Islet precursor cell (in vitro differentiated cells): ENCODE results near the gene SHBG.
"Not testable (repeated sequence)": the region's sequence is repeated elsewhere in the genome, so short reads cannot be mapped to it uniquely, and the experiment has no call there.

ENCODE experiments used
- DNase-seq: peaks from one replicate; pipeline ENCODE4 v3.0.0-alpha.2; 2018

Gene SHBG

DNA sequence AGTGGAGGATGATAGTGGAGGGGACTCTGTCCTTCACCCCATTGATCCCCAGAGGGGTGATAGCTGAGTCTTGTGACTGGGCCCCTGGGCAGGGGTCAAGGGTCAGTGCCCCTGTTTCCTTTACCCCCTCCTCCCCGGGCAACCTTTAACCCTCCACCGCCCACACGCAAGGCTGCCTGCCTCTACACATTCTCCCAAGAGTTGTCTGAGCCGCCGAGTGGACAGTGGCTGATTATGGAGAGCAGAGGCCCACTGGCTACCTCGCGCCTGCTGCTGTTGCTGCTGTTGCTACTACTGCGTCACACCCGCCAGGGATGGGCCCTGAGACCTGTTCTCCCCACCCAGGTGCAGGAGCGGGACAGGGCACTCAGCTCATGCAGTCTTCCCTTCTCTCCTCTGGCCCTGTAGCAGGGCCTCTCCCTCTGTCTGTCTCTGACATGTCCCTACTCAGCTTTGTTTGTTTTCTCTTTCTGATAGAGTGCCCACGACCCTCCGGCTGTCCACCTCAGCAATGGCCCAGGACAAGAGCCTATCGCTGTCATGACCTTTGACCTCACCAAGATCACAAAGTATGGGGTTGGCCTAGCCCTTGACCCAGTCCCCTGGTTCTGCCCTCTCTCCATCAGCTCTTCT is at the start of gene SHBG:
Gene SHBG (plus strand): TSS at position 197 of the 633 bp plus-strand sequence. CDS start 38 bp downstream, at position 235.
- no peak for DNase-seq

GRCh38 chr17:7580604-7581575 is 49.0 kb upstream of the SHBG start:
- DNase-seq, result peak; percentile 61

DNA sequence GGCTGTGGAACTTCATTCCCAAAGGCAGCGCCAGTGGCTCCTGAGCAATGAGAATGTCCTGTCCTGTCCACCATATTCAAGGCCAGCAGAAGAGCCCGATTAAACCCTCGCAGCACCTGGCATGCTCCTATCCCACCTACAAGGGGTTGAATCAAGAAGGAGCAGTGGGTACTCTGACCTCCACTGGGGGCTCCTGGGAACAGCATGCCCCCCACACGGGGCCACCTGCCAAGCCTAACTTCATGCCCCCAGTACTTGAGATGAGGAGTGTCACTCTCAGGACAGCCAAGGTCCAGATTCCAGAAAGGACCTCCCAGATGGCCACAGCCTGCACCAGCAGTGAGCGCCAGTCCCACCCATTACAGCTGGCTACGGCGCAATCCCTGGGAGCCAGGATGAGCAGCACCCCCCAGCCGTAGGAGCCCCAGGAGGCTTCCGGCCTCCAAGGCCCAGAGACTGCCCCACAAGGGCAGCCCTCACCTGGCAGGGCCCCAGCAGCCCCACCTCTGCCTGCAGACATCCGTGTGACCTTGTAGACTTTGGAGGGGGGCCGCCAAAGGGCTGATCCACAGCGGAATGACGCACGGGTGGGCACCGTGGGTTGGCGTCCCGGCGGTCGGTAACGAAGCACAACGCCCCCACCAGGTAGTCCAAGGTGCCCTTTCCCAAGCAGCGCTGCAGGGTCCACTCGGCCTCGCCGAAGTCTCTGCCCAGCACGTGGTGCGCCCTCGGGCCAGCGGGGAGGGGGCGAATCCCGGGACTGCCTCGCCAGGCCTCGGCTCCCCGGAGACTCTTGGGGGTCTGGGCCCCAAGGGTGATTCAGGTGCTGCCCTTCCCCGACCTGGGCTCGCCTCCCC is 47.3 kb upstream of the SHBG start:
- no peak for DNase-seq

- DNase-seq, result peak; percentile 99
Measured at GRCh38 chr17:7583253-7584109, 46.5 kb upstream of the SHBG start, which contains the start of gene MPDU1. Gene MPDU1 (plus strand): TSS chr17:7583852. CDS start chr17:7583863, 11 bp downstream.

- peak; percentile 71 for DNase-seq
Measured at GRCh38 chr17:7586673-7587419, 43.1 kb upstream of the SHBG start.

- DNase-seq, result peak; percentile 78
Measured at GRCh38 chr17:7587420-7588151, 42.3 kb upstream of the SHBG start.

DNA sequence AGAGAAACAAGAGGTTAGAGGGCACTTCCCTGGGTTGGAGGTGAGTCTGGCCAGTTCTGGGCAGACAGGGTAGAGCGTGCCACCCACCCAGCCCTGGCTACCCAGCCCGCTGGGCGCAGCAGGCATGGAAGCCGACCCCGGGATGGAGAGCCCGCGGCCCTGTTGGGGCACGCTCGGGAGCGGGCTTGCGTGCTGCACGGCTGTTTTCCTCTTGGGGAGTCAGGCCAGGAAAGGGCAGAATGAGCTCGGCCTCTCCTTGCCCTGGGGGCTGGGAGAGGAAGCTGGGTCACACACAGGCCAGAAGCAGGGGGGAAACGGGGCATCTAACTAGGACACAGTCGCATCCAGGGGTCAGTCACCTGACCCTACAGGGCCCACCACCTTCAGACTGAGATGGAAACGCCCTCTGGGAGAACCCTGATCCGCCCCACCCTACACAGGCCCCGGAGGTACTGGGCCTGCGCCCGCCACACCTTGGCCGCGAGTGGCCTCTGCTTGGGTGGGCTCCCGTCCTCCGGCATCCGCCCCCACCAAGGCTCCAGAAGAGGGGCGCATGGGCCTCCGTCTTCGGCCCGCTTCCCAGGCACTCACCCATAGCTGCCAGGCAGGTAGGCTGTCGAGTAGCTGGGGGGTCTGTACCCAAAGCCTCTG is 41.3 kb upstream of the SHBG start:
- DNase-seq, result peak; percentile 57

- DNase-seq, result peak; percentile 95
Measured at GRCh38 chr17:7589204-7589868, 40.6 kb upstream of the SHBG start.

- DNase-seq, result peak; percentile 97
Measured at GRCh38 chr17:7589891-7590691, 39.8 kb upstream of the SHBG start, which contains the start of gene SOX15. Gene SOX15 (minus strand): TSS chr17:7590094. CDS start chr17:7589676, 418 bp downstream.

DNA sequence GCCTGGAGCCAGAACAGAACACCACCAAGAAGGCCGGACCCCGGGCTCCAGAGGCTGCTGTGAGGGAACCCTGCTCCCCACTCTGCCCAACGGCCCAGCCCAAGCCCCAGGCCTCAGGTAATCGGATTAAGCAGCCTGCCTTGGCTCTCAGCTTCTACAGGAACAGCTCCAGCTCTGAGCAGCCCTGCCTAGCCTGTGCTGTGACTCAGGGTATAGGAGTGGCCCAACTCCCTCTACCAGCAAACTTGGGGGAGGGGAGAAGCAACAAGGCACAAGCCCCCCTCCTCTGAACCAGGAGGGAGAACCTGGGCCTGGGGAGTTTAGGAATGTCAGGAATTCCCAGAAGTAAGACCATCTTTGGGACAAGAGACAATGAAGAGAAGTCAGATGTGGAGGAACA is 39.2 kb upstream of the SHBG start:
- DNase-seq, result peak; percentile 99

GRCh38 chr17:7591596-7591995 is 38.3 kb upstream of the SHBG start:
- no peak for DNase-seq

- DNase-seq, result no peak
Measured at GRCh38 chr17:7592422-7593021, 37.4 kb upstream of the SHBG start.

GRCh38 chr17:7593296-7593695 is 36.6 kb upstream of the SHBG start:
- DNase-seq, result peak; percentile 61

DNA sequence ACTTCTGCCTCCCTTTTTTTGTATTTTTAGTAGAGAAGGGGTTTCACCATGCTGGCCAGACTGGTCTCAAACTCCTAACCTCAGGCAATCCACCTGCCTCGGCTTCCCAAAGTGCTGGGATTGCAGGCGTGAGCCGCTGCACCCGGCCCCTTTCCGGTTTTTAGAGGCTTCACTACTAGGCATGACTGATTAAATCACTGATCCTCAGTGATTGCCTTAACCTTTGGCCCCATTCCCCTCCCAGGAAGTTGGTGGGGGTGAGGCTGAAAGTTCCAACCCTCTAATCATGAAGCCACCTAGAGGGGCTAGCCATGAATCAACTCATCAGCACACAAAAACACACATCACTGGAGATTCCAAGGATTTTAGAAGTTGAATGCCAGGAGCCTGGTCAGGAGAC is 32.4 kb upstream of the SHBG start:
- DNase-seq, result not testable (repeated sequence)

- no peak for DNase-seq
Measured at GRCh38 chr17:7606280-7606679, 23.7 kb upstream of the SHBG start.

DNA sequence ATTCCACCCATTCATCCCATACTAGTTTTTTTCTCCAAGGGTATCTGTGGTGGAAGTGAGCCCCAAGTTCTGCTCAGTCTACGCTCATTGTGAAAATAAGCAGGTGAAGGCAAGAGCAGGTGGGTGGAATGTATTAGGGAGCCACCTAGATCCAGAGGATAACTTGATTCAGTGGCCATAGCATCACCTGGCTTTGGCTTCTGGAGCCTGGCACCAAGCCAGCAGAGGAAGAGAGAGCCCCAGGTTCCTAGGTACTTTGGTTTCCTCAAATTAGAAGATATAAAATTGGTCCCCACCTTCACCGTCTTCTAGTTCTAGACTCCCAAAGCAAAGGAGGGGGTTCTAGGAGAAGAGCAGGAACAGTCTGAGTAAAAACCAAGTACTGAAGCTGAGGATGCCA is 19.3 kb upstream of the SHBG start:
- DNase-seq, result no peak

GRCh38 chr17:7611635-7612293 is 18.2 kb upstream of the SHBG start:
- no peak for DNase-seq
